ENCODE results near the gene RENBP.

The RENBP gene

DNA sequence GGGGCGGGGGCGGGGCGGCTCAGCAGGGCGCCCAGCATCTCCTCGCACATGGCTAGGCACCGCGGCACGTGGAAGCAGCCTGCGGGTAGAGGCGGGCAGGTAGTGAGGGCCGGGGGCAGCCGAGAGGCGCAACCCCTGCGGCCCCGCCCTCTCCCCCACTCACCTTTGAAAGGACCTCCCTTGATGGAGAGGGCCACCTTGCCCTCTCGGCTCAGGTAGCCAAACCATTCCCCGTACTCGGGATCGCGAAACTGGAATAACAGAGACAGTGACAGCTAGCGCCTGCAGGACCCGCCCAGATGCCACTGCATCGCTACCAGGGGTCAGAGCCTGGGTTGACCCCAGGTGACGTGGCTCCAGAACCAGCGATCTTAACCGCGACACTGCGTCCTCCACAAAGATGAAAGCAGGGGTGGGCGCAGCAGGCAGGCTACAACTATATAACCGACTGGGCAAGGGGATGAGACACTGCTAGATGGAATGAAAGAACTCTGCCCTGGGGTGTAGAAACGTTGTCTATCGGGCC lies 9.1 kb downstream of the RENBP start:
- Histone ChIP-seq H3K27me3 (peaks cover 87% of the 10 kb centered on the region), H3K4me2 (peak overlapping the region; percentile 83), H3K4me1 (peaks cover 47% of the 10 kb centered on the region), H3K27ac (peak overlapping the region; percentile 71), H4K20me1 (peaks cover 89% of the 10 kb centered on the region), H3K36me3 (peaks cover 29% of the 10 kb centered on the region), H3K9me3 (no peaks in the 10 kb centered on the region), H3K9ac (peak overlapping the region; percentile 70), H3K4me3 (peak overlapping the region; percentile 77)
- no peak for TF ChIP-seq Cebpa-rat (IDR thresholded peaks at IDR 0.05)

DNA sequence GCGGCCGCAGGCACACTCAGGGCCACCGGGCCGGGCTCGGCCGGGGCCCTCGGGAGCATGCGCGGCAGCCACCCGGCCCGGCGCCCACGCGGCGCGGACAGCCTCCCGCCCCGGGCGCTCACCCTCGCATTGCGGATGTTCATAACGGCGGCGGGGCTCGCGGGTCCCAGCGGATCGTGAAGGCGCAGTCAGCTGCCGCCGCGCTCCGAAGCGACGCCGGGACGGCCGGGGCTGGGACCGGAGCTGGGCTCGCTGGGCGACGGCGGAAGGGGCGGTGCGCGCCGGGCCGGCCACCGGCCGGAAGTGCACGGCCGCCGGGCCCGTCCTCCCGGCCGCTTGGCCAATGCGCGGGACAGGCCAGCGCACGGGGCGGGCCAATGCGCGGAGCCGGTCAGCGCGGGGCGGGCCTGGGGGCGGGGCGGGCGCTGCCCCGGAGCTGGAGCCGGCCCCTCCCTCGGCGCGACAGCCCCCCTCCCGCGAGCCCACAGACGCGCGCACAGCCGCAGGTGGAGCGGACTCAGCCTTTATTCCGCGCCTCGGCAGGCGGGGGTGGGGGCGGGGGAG lies 9.6 kb downstream of the RENBP start, which contains the start of gene NAA10:
TSS of gene NAA10 (minus strand) at position 276 of the 564 bp plus-strand sequence. CDS start at position 143, 133 bp downstream.
- H3K27me3 ChIP-seq = peaks cover 86% of the 10 kb centered on the region
- H3K9ac ChIP-seq = peak within 1 kb of the TSS; percentile 91

DNA sequence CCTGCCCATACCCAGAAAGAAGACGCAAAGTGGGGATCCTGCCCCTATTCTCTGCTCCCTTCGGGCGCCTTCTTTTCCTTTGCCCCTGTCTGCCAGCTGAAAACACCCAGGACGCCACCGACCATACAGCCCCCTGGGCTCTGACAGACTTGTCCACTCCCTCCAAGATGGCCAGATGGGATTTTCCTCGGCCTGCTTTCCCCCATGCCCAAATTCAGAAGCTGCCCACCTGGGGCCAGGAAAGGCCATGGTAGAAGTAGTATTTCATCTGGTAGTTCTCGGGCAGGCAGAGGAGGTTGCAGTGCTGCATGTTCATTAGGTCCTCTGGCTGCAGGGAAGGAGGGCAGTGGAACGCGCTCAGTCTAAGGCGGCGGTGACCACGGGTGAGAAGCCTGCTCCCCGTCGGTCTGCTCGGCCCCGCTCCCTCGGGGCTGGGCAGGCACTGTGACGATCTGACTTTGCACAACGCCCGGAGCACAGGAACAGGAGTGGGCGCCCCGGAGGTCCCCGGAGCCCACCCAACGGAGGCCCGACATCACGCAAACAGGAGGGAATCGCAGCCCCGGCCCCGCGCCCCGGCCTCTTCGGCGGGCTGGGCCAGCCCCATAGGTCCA lies 10.2 kb downstream of the RENBP start:
- peaks cover 47% of the 10 kb centered on the region for H3K4me1 ChIP-seq
- H3K36me3 ChIP-seq = peaks cover 40% of the 10 kb centered on the region
- peak overlapping the region; percentile 91 for H3K9ac ChIP-seq
- no peak for TF ChIP-seq Cebpa-rat (IDR thresholded peaks at IDR 0.05)
- peak overlapping the region; percentile 90 for H3K27ac ChIP-seq
- H3K27me3 ChIP-seq = peaks cover 80% of the 10 kb centered on the region
- H4K20me1 ChIP-seq = peaks cover 89% of the 10 kb centered on the region
- H3K4me3 ChIP-seq = peak overlapping the region; percentile 77
- H3K4me2 ChIP-seq = peak overlapping the region; percentile 81
- H3K9me3 ChIP-seq = no peaks in the 10 kb centered on the region

More for the DNA sequence above, 9.6 kb downstream of the RENBP start, which contains the start of gene NAA10:
- Histone ChIP-seq H3K4me3 (peak within 1 kb of the TSS; percentile 77), H3K27ac (peak within 1 kb of the TSS; percentile 90), H4K20me1 (peaks cover 89% of the 10 kb centered on the region), H3K9me3 (no peaks in the 10 kb centered on the region), H3K4me1 (peaks cover 47% of the 10 kb centered on the region), H3K36me3 (peaks cover 34% of the 10 kb centered on the region), H3K4me2 (peak within 1 kb of the TSS; percentile 83)
- TF ChIP-seq Cebpa-rat (IDR thresholded peaks at IDR 0.05) = no peak

DNA sequence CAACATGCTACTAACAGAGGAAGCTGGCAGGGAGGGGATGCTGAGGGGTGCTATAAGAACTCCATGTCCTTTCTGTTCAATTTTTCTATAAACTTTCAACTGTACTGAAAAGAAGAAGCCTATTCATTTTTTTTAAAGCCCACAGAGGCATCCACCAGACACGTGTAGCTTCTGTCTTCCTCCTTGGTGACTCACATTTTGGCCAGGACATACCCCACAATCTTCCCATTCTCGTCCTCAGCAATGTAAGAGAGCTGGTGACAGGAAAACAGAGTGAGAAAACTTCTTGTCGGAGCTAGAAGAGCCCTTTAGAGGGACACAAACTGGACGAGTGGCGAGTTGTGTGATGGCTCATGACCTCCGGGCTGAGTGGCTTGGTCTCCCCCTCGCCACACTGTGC lies 10.7 kb downstream of the RENBP start:
- no peak for TF ChIP-seq Cebpa-rat (IDR thresholded peaks at IDR 0.05)
- Histone ChIP-seq H3K27ac (peak overlapping the region; percentile 90), H3K9ac (peak overlapping the region; percentile 91), H3K36me3 (peaks cover 41% of the 10 kb centered on the region), H4K20me1 (peaks cover 89% of the 10 kb centered on the region), H3K4me2 (peak overlapping the region; percentile 81), H3K4me3 (peak overlapping the region; percentile 77), H3K9me3 (no peaks in the 10 kb centered on the region), H3K4me1 (peaks cover 51% of the 10 kb centered on the region), H3K27me3 (peaks cover 77% of the 10 kb centered on the region)

DNA sequence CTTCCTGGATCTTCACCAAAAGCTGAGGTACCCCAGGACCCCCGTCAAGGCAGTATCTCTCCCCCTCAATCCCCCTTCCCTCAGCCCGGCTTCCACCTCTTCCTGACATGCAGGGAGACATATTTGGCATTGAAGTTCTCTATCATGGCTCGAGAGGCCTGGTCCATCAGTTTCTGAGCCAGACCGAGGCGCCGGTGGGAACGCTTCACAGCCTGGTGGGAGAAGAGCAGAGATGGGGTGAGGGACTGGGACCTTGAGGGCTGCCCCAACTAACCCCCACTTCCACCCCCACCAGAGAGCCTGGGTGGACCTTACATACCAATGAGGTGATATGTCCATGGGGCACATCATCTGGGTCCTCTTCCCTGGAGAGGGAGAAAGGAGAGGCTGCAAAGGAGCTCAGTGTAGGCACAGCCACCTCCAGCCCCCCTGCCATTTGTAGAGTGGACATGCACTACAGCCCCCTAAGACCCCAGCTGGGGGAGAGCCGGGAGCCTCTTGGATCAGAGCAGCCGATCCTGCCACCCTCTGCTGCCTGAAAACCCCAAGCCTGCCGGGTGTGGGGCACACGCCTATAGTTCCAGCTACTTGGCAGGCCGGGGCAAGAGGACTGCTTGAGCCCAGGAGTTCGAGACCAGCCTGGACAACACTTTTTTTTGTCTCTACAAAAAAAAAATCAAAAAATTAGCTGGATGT lies 12.1 kb downstream of the RENBP start:
- TF ChIP-seq Cebpa-rat (IDR thresholded peaks at IDR 0.05) = no peak
- H3K27me3 ChIP-seq = peaks cover 64% of the 10 kb centered on the region
- no peak overlapping the region for H3K27ac ChIP-seq
- no peaks in the 10 kb centered on the region for H3K9me3 ChIP-seq
- H3K4me2 ChIP-seq = no peak overlapping the region
- H4K20me1 ChIP-seq = peaks cover 87% of the 10 kb centered on the region
- H3K36me3 ChIP-seq = peaks cover 41% of the 10 kb centered on the region
- H3K4me1 ChIP-seq = peaks cover 60% of the 10 kb centered on the region
- H3K4me3 ChIP-seq = no peak overlapping the region
- no peak overlapping the region for H3K9ac ChIP-seq

DNA sequence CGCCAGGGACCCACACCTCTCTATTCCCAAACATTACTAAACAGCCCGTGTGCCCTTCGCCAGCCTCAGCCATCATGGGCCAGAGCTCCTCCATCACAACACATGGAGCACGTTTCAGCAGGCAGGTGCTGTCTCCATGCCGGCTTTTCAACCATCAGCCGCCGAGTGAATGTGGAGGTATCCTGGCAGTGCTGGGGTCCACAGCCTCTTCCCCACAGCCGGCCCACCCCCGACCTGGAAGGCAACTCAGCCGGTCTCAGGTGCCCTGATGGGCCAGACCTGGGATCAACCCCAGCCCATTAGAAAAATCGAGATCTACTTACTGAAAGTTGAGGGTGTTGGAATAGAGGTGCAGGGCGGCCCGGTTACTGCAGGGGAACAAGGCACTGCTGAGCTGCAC lies 12.7 kb downstream of the RENBP start:
- Histone ChIP-seq H3K27me3 (peaks cover 59% of the 10 kb centered on the region), H3K27ac (no peak overlapping the region), H3K4me3 (no peak overlapping the region), H3K4me1 (peaks cover 65% of the 10 kb centered on the region), H3K9me3 (no peaks in the 10 kb centered on the region), H3K9ac (no peak overlapping the region), H3K36me3 (peaks cover 41% of the 10 kb centered on the region), H4K20me1 (peaks cover 89% of the 10 kb centered on the region), H3K4me2 (no peak overlapping the region)
- no peak for TF ChIP-seq Cebpa-rat (IDR thresholded peaks at IDR 0.05)

DNA sequence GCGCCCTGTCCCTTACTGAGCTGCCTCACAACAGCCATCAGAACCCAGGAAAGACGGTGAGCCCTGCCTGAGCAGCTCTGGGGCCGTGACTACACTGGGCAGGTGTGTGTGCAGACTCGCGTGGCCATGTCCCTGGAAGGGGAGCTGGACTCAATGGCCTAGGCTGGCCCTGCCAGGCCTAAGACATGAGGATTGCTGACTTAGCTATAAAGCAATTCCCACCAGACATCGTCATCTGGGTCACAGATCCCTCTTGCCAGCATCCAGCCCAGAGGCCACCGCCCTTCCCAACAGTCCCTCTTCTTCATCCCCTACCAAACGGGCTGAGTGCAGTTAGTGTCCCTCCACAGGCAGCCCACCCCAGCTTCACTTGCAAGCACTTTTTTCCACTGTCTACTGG lies 13.3 kb downstream of the RENBP start:
- no peak overlapping the region for H3K9ac ChIP-seq
- peaks cover 55% of the 10 kb centered on the region for H3K27me3 ChIP-seq
- no peaks in the 10 kb centered on the region for H3K9me3 ChIP-seq
- H3K36me3 ChIP-seq = peaks cover 41% of the 10 kb centered on the region
- peak overlapping the region; percentile 72; the same call in 1 of the 2 replicates for H3K27ac ChIP-seq
- H3K4me1 ChIP-seq = peaks cover 68% of the 10 kb centered on the region
- no peak for TF ChIP-seq Cebpa-rat (IDR thresholded peaks at IDR 0.05)
- H4K20me1 ChIP-seq = peaks cover 91% of the 10 kb centered on the region
- H3K4me3 ChIP-seq = no peak overlapping the region
- no peak overlapping the region for H3K4me2 ChIP-seq

DNA sequence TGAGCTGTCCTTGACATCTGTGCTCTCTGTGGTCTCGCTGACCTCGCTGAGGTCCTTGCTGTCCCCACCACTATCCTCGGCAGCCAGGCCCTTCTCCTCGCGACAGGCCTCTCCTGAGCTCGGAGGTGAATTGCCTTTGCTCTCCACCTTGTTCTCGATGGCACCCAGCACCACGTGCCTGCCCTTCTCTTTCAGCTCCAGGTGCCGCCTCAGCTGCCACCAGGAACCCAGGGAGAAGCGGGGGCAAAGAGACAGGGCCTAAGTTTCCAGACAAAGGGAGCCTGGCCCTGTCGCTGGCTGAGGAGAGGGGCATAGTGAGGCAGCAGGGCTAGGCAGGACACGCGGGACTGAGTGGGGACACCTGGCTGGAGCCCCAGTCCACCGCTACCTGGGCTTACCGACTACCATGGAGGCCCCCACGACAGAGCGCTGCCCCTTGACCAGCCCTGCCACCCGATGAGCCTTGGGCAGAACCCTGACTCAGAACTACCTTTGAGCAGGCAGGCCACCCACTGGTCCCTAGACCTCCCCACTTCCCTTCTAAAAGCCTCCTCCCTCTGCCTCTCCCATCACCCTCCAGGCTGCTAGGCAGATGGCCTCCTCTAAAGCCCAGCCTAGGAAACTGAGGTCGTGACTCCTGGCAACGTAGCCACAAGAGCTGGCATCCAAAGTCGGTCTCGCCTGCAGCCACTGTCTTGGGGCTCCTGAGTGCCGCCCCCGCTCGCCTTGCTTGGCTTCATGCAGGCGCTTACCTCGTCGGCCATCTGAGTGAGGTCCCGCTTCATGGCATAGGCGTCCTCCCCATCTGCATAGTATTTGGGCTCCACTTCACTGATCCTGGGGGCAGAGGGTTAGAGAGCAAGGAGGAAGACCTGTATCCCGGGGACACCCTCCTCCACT lies 14.2 kb downstream of the RENBP start:
- peak overlapping the region; percentile 65; the same call in 1 of the 2 replicates for H3K9ac ChIP-seq
- peak overlapping the region; percentile 72 for H3K27ac ChIP-seq
- H3K9me3 ChIP-seq = no peaks in the 10 kb centered on the region
- peaks cover 68% of the 10 kb centered on the region for H3K4me1 ChIP-seq
- peak overlapping the region; percentile 99 for H3K4me2 ChIP-seq
- no peak for TF ChIP-seq Cebpa-rat (IDR thresholded peaks at IDR 0.05)
- H3K36me3 ChIP-seq = peaks cover 41% of the 10 kb centered on the region
- H3K4me3 ChIP-seq = no peak overlapping the region
- peaks cover 54% of the 10 kb centered on the region for H3K27me3 ChIP-seq
- H4K20me1 ChIP-seq = peaks cover 93% of the 10 kb centered on the region

DNA sequence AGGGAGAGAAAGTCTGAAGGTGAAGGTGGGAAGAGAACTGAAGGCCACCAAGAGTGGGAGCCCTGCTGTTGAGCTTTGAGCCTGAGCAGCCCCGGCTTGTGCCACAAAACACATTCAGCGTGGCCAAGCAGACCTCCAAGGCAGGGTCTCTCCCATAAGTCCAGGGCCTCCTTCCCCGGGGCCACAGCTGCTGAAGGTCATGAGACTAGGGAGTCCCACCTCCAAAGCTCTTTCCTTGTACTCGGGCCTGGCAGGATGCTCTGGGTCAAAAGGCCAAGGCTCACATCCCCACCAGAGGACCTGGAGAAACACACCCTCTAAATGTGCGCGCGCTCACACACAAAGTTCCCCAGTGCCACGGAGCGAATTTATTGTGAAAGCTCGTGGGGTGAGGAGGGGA lies 14.9 kb downstream of the RENBP start:
- Histone ChIP-seq H3K9ac (peak overlapping the region; percentile 65; the same call in 1 of the 2 replicates), H3K9me3 (no peaks in the 10 kb centered on the region), H3K27me3 (peaks cover 61% of the 10 kb centered on the region), H3K36me3 (peaks cover 41% of the 10 kb centered on the region), H4K20me1 (peaks cover 98% of the 10 kb centered on the region), H3K4me1 (peaks cover 75% of the 10 kb centered on the region), H3K4me3 (peak overlapping the region; percentile 70; the same call in 1 of the 2 replicates), H3K27ac (peak overlapping the region; percentile 72), H3K4me2 (peak overlapping the region; percentile 99)
- no peak for TF ChIP-seq Cebpa-rat (IDR thresholded peaks at IDR 0.05)

All from BLaER1 (cell line).